ENCODE measurements around the gene GDF7.

Gene GDF7

GRCh38 chr2:20623241-20623640, 43.7 kb upstream of the GDF7 start:
- H3K36me3 ChIP-seq (ENCODE audit: control insufficient read depth, insufficient read depth, low read length, severe bottlenecking) = peaks cover 26% of the 10 kb centered on the region
- no peaks in the 10 kb centered on the region for H3K9me3 ChIP-seq (ENCODE audit: control insufficient read depth, low read length)
- peaks cover 25% of the 10 kb centered on the region for H3K4me1 ChIP-seq (ENCODE audit: control insufficient read depth, insufficient read depth, low read length)
- no peaks in the 10 kb centered on the region for H3K27me3 ChIP-seq (replicated peaks; ENCODE audit: control insufficient read depth, insufficient read depth, low read length)
- DNase-seq (ENCODE audit: low read depth) = no peak
- H3K4me3 ChIP-seq (ENCODE audit: low read length) = no peak overlapping the region
- H3K9ac ChIP-seq (ENCODE audit: low read length) = no peak overlapping the region

GRCh38 chr2:20623741-20624155, 43.2 kb upstream of the GDF7 start:
- DNase-seq (ENCODE audit: low read depth) = no peak

GRCh38 chr2:20624156-20624883, 42.6 kb upstream of the GDF7 start:
- DNase-seq (ENCODE audit: low read depth) = no peak
- no peaks in the 10 kb centered on the region for H3K9me3 ChIP-seq (ENCODE audit: control insufficient read depth, low read length)

More at GRCh38 chr2:20623741-20624155, 43.2 kb upstream of the GDF7 start:
- Histone ChIP-seq H3K4me1 (ENCODE audit: control insufficient read depth, insufficient read depth, low read length) (peaks cover 20% of the 10 kb centered on the region), H3K9ac (ENCODE audit: low read length) (no peak overlapping the region), H3K4me3 (ENCODE audit: low read length) (no peak overlapping the region), H3K9me3 (ENCODE audit: control insufficient read depth, low read length) (no peaks in the 10 kb centered on the region), H3K27me3 (replicated peaks; ENCODE audit: control insufficient read depth, insufficient read depth, low read length) (no peaks in the 10 kb centered on the region), H3K36me3 (ENCODE audit: control insufficient read depth, insufficient read depth, low read length, severe bottlenecking) (peaks cover 26% of the 10 kb centered on the region)

GRCh38 chr2:20624884-20625485, 42.0 kb upstream of the GDF7 start:
- Histone ChIP-seq H3K4me1 (ENCODE audit: control insufficient read depth, insufficient read depth, low read length) (peaks cover 7% of the 10 kb centered on the region), H3K4me3 (ENCODE audit: low read length) (no peak overlapping the region), H3K27me3 (replicated peaks; ENCODE audit: control insufficient read depth, insufficient read depth, low read length) (no peaks in the 10 kb centered on the region), H3K9me3 (ENCODE audit: control insufficient read depth, low read length) (no peaks in the 10 kb centered on the region), H3K36me3 (ENCODE audit: control insufficient read depth, insufficient read depth, low read length, severe bottlenecking) (peaks cover 26% of the 10 kb centered on the region), H3K9ac (ENCODE audit: low read length) (no peak overlapping the region)
- DNase-seq (ENCODE audit: low read depth) = no peak

More at GRCh38 chr2:20624156-20624883, 42.6 kb upstream of the GDF7 start:
- Histone ChIP-seq H3K36me3 (ENCODE audit: control insufficient read depth, insufficient read depth, low read length, severe bottlenecking) (peaks cover 26% of the 10 kb centered on the region), H3K4me1 (ENCODE audit: control insufficient read depth, insufficient read depth, low read length) (peaks cover 14% of the 10 kb centered on the region), H3K4me3 (ENCODE audit: low read length) (no peak overlapping the region), H3K27me3 (replicated peaks; ENCODE audit: control insufficient read depth, insufficient read depth, low read length) (no peaks in the 10 kb centered on the region), H3K9ac (ENCODE audit: low read length) (no peak overlapping the region)

- Histone ChIP-seq H3K9ac (ENCODE audit: low read length) (no peak overlapping the region), H3K9me3 (ENCODE audit: control insufficient read depth, low read length) (no peaks in the 10 kb centered on the region), H3K4me1 (ENCODE audit: control insufficient read depth, insufficient read depth, low read length) (peaks cover 7% of the 10 kb centered on the region), H3K4me3 (ENCODE audit: low read length) (no peak overlapping the region), H3K27me3 (replicated peaks; ENCODE audit: control insufficient read depth, insufficient read depth, low read length) (no peaks in the 10 kb centered on the region), H3K36me3 (ENCODE audit: control insufficient read depth, insufficient read depth, low read length, severe bottlenecking) (peaks cover 26% of the 10 kb centered on the region)
- DNase-seq (ENCODE audit: low read depth) = no peak
Measured at GRCh38 chr2:20625491-20626391, 41.2 kb upstream of the GDF7 start.

- DNase-seq (ENCODE audit: low read depth) = no peak
- Histone ChIP-seq H3K9ac (ENCODE audit: low read length) (no peak overlapping the region), H3K4me3 (ENCODE audit: low read length) (no peak overlapping the region), H3K36me3 (ENCODE audit: control insufficient read depth, insufficient read depth, low read length, severe bottlenecking) (peaks cover 26% of the 10 kb centered on the region), H3K27me3 (replicated peaks; ENCODE audit: control insufficient read depth, insufficient read depth, low read length) (no peaks in the 10 kb centered on the region), H3K9me3 (ENCODE audit: control insufficient read depth, low read length) (no peaks in the 10 kb centered on the region), H3K4me1 (ENCODE audit: control insufficient read depth, insufficient read depth, low read length) (peaks cover 7% of the 10 kb centered on the region)
Measured at GRCh38 chr2:20626392-20626697, 40.6 kb upstream of the GDF7 start.

- no peak overlapping the region for H3K9ac ChIP-seq (ENCODE audit: low read length)
- no peak overlapping the region for H3K4me3 ChIP-seq (ENCODE audit: low read length)
- peaks cover 26% of the 10 kb centered on the region for H3K36me3 ChIP-seq (ENCODE audit: control insufficient read depth, insufficient read depth, low read length, severe bottlenecking)
- no peaks in the 10 kb centered on the region for H3K9me3 ChIP-seq (ENCODE audit: control insufficient read depth, low read length)
- no peaks in the 10 kb centered on the region for H3K27me3 ChIP-seq (replicated peaks; ENCODE audit: control insufficient read depth, insufficient read depth, low read length)
- H3K4me1 ChIP-seq (ENCODE audit: control insufficient read depth, insufficient read depth, low read length) = peaks cover 7% of the 10 kb centered on the region
- no peak for DNase-seq (ENCODE audit: low read depth)
Measured at GRCh38 chr2:20626698-20627513, 40.0 kb upstream of the GDF7 start.

GRCh38 chr2:20627712-20628380, 39.1 kb upstream of the GDF7 start:
- Histone ChIP-seq H3K4me1 (ENCODE audit: control insufficient read depth, insufficient read depth, low read length) (peaks cover 7% of the 10 kb centered on the region), H3K36me3 (ENCODE audit: control insufficient read depth, insufficient read depth, low read length, severe bottlenecking) (peaks cover 17% of the 10 kb centered on the region), H3K27me3 (replicated peaks; ENCODE audit: control insufficient read depth, insufficient read depth, low read length) (no peaks in the 10 kb centered on the region), H3K4me3 (ENCODE audit: low read length) (no peak overlapping the region), H3K9me3 (ENCODE audit: control insufficient read depth, low read length) (no peaks in the 10 kb centered on the region), H3K9ac (ENCODE audit: low read length) (no peak overlapping the region)
- no peak for DNase-seq (ENCODE audit: low read depth)

GRCh38 chr2:20629181-20629580, 37.8 kb upstream of the GDF7 start:
- no peak for DNase-seq (ENCODE audit: low read depth)
- H3K27me3 ChIP-seq (replicated peaks; ENCODE audit: control insufficient read depth, insufficient read depth, low read length) = no peaks in the 10 kb centered on the region
- H3K9me3 ChIP-seq (ENCODE audit: control insufficient read depth, low read length) = no peaks in the 10 kb centered on the region
- H3K4me1 ChIP-seq (ENCODE audit: control insufficient read depth, insufficient read depth, low read length) = peaks cover 9% of the 10 kb centered on the region
- H3K36me3 ChIP-seq (ENCODE audit: control insufficient read depth, insufficient read depth, low read length, severe bottlenecking) = peaks cover 10% of the 10 kb centered on the region
- no peak overlapping the region for H3K4me3 ChIP-seq (ENCODE audit: low read length)
- H3K9ac ChIP-seq (ENCODE audit: low read length) = no peak overlapping the region

GRCh38 chr2:20629581-20630171, 37.3 kb upstream of the GDF7 start:
- DNase-seq (ENCODE audit: low read depth) = no peak
- no peak overlapping the region for H3K4me3 ChIP-seq (ENCODE audit: low read length)

More at GRCh38 chr2:20629581-20630171, 37.3 kb upstream of the GDF7 start:
- Histone ChIP-seq H3K9ac (ENCODE audit: low read length) (no peak overlapping the region), H3K36me3 (ENCODE audit: control insufficient read depth, insufficient read depth, low read length, severe bottlenecking) (peaks cover 5% of the 10 kb centered on the region), H3K27me3 (replicated peaks; ENCODE audit: control insufficient read depth, insufficient read depth, low read length) (no peaks in the 10 kb centered on the region), H3K4me1 (ENCODE audit: control insufficient read depth, insufficient read depth, low read length) (peaks cover 14% of the 10 kb centered on the region), H3K9me3 (ENCODE audit: control insufficient read depth, low read length) (no peaks in the 10 kb centered on the region)

Measured in adipocyte (in vitro differentiated cells).